Measurements from ENCODE around the gene ERF. TPM values are rescaled to one million over a fixed set of nuclear protein-coding genes. Genes with fewer than 3 reads are reported as not detected.

The ERF gene
- total RNA-seq, 6 experiments from 2014 or later, result 15.4 to 35.7 (median 30.5) TPM

GRCh38 chr19:42278452-42279154 lies 23.7 kb upstream of the ERF start:
- peaks cover 0 to 46% (median 19%) of the 10 kb centered on the region in 4 donors for H3K4me1 ChIP-seq
- intact Hi-C loops (cut with DNase I), result no loop called here
- 13% methylated on average over 1 of the region's 5 CpGs for WGBS (ENCODE audit: insufficient coverage, low coverage, low lambda C conversion rate, missing lambda C conversion rate)
- DNase-seq (peak in 1 of 3 donors; percentile 32), ATAC-seq (no peak)
- no peaks in the 10 kb centered on the region for H3K27me3 ChIP-seq
- H3K36me3 ChIP-seq, result peaks cover 0 to 10% (median 1%) of the 10 kb centered on the region in 4 donors
- H3K4me3 ChIP-seq, result no peak overlapping the region
- H3K9me3 ChIP-seq, result no peaks in the 10 kb centered on the region
- peak overlapping the region; percentile 36 to 78 (median 47) for H3K27ac ChIP-seq
- no peak for TF ChIP-seq POLR2A (IDR thresholded peaks at IDR 0.05)
- TF ChIP-seq CTCF (IDR thresholded peaks at IDR 0.05), result no peak

DNA sequence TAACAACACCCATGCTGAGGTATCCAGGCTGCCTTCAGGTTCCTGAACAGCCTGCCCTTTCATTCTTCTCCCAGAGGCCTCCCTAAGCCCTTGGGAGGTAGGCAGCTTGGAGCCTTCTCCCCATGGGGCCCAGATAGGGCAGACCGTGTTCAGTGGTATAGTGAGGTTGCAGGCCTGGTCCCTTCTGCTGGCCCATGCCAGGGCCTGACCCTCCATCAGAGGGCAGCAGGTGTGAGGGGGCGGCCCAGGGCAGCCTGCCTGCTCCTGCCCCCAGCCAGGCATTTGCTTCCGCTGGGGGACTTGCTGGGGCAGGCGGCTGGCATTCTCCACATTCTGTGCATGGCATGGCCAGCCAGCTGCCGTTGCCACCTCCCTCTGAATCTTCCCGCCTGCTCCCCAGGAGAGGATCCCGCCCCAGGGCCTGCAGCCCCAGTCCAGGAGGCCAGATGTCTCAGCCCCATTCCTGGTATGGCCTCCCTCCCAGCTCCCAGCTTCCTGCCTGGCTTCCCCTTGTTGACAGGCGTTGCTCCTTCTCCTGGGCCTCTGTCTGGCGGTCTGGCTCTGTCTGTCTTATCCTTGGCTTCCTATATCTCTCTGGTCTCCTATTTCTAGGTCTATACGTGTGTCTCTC lies 23.0 kb upstream of the ERF start:
- Histone ChIP-seq H3K36me3 (peaks cover 0 to 15% (median 5%) of the 10 kb centered on the region in 4 donors), H3K27ac (peak overlapping the region; percentile 33 to 47 (median 36)), H3K4me1 (peaks cover 0 to 42% (median 19%) of the 10 kb centered on the region in 4 donors), H3K9me3 (no peaks in the 10 kb centered on the region), H3K27me3 (no peaks in the 10 kb centered on the region), H3K4me3 (no peak overlapping the region)
- no peak for TF ChIP-seq POLR2A (IDR thresholded peaks at IDR 0.05)
- TF ChIP-seq CTCF (IDR thresholded peaks at IDR 0.05), result no peak
- ATAC-seq (peak in 1 of 4 donors; percentile 0), DNase-seq (peak in 2 of 3 donors; percentile 35 to 61)
- 33% methylated on average over 5 of the region's 10 CpGs for WGBS (ENCODE audit: insufficient coverage, low coverage, low lambda C conversion rate, missing lambda C conversion rate)
- intact Hi-C loops (cut with DNase I), result no loop called here

- 71% methylated on average over 1 of the region's 4 CpGs for WGBS (ENCODE audit: insufficient coverage, low coverage, low lambda C conversion rate, missing lambda C conversion rate)
- Histone ChIP-seq H3K36me3 (peaks cover 0 to 25% (median 8%) of the 10 kb centered on the region in 4 donors), H3K9me3 (no peaks in the 10 kb centered on the region), H3K27ac (no peak overlapping the region), H3K4me3 (no peak overlapping the region), H3K27me3 (no peaks in the 10 kb centered on the region), H3K4me1 (peaks cover 0 to 37% (median 19%) of the 10 kb centered on the region in 4 donors)
- intact Hi-C loops (cut with DNase I), result no loop called here
- TF ChIP-seq CTCF (IDR thresholded peaks at IDR 0.05), result no peak
- DNase-seq (no peak), ATAC-seq (no peak)
Measured at GRCh38 chr19:42276821-42277220, 21.9 kb upstream of the ERF start.

DNA sequence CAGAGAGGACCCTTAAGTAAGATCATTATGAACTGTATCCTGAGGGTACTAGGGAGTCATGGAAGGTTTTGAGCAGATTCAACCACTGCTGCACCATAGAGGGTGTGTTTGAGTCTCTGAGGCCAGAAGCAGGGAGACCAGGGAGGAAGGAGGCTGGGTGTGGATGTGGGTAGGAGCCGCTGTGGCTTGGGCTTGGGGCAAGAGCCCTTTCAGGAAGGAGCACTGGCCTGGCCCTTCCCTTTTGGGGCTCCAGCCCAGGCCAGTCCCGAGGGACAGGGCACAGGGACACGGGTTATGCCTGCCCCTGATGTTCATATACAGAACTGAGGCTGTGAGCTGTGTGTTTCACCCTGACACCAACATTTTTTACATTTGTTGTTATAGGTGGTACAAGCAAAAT lies 21.4 kb upstream of the ERF start:
- Histone ChIP-seq H3K27ac (no peak overlapping the region), H3K4me1 (peaks cover 0 to 35% (median 17%) of the 10 kb centered on the region in 4 donors), H3K4me3 (no peak overlapping the region), H3K9me3 (no peaks in the 10 kb centered on the region), H3K36me3 (peaks cover 0 to 25% (median 8%) of the 10 kb centered on the region in 4 donors), H3K27me3 (no peaks in the 10 kb centered on the region)
- no peak for ATAC-seq
- WGBS (ENCODE audit: insufficient coverage, low coverage, low lambda C conversion rate, missing lambda C conversion rate), result 50% methylated on average over 1 of the region's 3 CpGs
- TF ChIP-seq POLR2A (IDR thresholded peaks at IDR 0.05) (no peak), CTCF (IDR thresholded peaks at IDR 0.05) (no peak)
- no peak for DNase-seq
- intact Hi-C loops (cut with DNase I), result no loop called here

Measured in right lobe of liver (tissue), 6 donors.